HG03095 (cell line): ENCODE results near the gene ST8SIA6.

ENCODE experiments used
- ATAC-seq: cut with Tn5 transposase; IDR thresholded peaks from one replicate; pipeline ENCODE4 v1.9.1; 2021; ENCODE audit warnings: moderate library complexity; ENCODE audit not compliant: unreplicated experiment

The ST8SIA6 gene

GRCh38 chr10:17387861-17388503, 66.4 kb downstream of the ST8SIA6 start:
- ATAC-seq, result no peak

- no peak for ATAC-seq
These were observed 67.7 kb downstream of the ST8SIA6 start for GRCh38 chr10:17386616-17387075.

GRCh38 chr10:17386021-17386420, 68.4 kb downstream of the ST8SIA6 start:
- ATAC-seq, result no peak

GRCh38 chr10:17385066-17385465, 69.3 kb downstream of the ST8SIA6 start:
- no peak for ATAC-seq

DNA sequence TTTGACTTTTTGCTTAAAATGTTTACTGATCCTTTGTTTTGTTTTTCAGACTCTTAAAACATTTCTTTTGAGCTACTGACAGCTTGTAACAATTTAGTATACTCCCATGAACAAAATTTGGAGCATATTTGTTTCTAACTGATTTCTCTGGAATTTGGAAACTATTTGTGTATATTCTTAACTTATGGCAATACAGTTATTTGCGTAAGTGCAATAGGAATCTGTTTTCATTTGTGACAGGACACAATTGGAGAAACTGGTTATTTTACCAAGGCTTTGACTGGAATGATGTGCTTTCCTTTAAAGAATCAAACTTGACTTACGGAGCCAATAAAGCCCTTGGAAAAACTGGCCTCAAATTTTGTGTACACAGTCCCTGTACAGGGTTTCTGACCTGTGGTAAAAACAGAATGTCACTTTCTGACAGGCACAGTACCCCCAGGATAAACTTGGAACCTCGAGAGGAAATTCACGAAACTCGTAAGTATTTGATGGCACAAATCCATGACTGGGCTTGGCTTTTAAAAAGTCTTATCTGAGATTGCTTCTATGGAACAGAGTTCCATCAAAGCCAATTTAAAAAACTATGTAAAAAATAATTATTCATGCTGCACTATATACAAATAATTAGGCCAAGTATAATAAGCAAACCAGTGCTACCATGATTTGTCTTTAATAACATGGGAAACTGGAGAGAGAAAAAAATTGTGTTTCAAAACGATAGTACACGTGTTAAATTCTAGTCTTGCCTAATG, 70.4 kb downstream of the ST8SIA6 start:
- ATAC-seq, result no peak

DNA sequence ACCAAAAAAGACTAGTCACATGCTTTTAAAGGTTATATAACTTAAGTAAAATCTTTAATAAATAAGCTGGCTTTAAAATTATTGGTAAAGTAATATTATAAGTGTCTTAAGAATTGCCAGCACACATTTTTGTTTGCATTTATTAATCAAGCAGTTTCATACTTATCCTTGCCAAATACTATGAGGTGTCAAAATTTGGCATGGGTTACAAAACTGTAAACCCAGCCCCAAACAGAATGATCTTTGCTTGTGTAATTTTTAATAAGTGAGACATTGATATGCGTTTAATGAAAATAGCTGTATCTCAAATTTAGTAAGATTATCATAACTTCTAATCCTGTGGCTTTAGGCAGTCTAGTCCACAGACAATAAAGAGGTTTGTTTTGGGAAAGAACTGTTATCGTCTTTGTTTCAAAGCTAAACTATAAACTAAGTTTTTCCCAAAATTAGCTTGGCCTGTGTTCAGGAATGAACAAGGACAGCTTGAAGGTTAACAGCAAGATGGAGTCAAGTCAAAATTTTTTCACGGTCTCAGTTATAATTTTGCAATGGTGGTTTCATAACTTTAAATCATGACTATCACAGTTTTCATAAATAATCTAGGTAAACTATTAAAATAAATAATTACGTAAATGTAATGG, 72.8 kb downstream of the ST8SIA6 start:
- no peak for ATAC-seq

GRCh38 chr10:17380888-17381287, 73.5 kb downstream of the ST8SIA6 start:
- no peak for ATAC-seq

DNA sequence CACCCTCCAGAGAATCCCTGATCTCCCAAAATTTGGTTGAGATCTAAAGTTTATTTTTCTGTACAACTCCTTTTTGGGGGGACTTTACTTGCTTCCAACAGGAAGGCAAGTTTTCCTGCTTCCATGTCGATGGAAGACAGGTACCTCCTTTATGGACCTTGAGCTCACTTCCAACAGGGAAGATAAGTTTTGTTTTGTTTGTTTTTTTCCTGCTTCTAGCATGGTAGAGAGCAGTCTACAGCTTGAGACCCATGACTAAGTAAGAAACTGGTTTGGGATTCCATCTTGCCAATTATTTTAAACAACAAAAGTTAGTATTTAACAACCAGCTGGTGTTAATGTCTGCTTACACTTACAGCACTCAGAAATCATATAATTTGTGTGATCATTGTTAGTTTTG, 74.4 kb downstream of the ST8SIA6 start:
- no peak for ATAC-seq

GRCh38 chr10:17379151-17379690, 75.2 kb downstream of the ST8SIA6 start:
- no peak for ATAC-seq

GRCh38 chr10:17375936-17376584, 78.3 kb downstream of the ST8SIA6 start:
- no peak for ATAC-seq

DNA sequence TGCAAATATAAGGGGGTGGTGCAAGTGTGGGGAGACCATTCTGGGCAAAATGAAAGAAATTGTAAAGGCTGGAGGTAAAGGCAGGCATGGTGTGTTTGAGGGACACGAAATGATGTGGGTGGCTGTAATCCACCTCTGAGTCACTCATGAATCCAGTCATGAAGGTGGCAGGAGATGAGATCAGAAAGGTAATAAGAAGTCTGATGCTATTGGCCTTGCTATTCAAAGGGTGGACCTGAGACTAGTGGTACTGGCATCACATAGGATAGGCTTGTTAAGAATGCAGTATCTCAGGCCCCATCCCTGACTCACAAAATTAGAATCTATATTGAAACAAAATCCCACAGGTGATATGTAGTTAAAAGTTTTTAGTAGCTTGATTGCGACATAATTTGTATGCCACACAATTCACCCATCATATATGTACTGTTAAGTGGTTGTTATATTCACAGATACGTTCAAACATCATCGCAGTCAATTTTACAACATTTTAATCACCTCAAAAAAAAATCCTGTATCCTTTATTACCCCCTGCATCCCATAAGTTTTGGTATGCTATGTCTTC, 85.6 kb downstream of the ST8SIA6 start:
- no peak for ATAC-seq

DNA sequence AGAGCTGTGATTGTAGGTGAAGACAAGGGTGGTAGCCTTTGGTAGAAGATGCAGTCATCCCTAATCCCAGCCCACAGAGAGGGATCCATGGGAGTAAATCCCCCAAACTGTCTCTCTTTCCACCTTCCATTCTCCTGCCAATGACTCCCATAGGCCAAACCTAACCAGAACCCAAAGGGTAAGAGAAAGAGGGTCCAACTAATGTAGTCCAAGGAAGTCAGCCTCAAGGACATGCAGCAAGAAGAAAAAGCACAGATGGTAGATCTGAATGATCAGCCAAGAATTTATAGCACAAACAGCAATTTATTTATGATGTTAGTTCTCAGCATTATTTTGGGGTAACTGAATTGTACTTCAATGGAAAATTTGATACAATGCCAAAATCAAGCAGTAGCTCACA, 87.7 kb downstream of the ST8SIA6 start:
- ATAC-seq, result no peak

DNA sequence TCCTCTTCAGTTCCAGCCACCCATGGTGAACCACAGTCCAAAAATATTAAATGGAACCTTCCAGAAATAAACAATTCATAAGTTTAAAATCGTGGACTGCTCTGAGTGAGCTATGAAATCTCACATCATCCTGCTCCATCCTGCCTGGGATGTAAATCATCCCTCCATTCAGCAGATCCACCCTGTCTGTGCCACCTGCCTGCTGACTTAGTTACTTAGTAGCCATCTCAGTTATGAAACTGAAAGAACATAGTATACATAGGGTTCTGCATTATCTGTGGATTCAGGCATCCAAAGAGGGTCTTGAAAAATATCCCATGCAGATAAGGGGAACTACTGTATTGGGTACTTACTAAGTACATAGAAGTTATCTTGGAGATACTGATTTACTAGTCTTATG, 89.0 kb downstream of the ST8SIA6 start:
- no peak for ATAC-seq

DNA sequence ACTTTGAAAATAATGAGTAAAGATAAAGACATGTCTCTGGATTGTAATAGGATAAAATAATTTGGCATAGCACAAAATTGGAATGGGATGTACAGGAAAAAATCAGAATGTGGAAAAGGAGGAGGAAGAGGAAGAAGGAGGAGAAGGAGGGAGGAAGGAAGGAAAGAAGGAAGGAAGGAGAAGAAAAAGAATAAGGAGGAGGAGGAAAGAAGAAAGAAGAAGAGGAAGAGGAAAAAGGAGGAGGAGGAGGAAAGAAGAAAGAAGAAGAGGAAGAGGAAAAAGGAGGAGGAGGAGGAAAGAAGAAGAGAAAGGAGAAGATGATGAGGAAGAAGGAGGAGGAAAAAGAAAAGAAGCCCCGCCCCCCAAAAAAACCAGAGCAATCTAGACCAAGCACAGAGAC, 95.9 kb downstream of the ST8SIA6 start:
- no peak for ATAC-seq

GRCh38 chr10:17357781-17358180, 96.6 kb downstream of the ST8SIA6 start:
- no peak for ATAC-seq

GRCh38 chr10:17356820-17357219, 97.6 kb downstream of the ST8SIA6 start:
- ATAC-seq, result no peak

- ATAC-seq, result no peak
These were observed 99.6 kb downstream of the ST8SIA6 start for GRCh38 chr10:17354781-17355180.

DNA sequence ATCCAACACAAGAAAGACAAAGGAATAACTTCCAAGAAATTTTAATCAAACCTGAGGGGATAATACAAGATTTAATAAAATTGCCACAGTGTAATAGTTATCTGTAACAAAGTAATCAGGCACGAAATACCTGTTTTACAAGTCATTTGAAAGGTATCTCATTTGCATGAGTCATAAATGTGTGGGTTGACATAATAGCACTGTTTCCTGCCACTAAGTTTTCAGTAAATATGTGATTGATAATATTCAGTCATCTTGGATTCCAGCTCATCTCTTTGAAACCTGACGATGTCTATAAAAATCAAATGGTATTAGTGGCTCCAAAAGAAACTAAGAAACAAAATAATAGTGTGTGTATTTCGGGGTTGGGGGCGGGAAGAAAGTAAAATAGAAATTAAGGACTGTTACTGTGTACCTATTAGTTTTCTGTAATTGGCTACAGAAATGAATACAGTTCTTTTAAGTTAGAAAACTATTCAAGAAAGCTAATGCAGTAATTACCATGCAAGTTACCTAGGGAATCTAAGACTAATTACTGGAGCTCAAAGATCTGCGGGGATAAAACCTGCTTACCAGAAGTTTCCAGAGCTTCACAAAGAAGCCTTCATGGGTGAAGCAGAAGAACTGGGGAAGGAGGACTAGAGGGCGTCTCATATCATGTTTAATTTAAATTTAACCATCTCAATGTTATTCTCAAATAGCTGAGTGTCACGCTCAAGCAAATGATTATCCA, 100.7 kb downstream of the ST8SIA6 start:
- no peak for ATAC-seq

DNA sequence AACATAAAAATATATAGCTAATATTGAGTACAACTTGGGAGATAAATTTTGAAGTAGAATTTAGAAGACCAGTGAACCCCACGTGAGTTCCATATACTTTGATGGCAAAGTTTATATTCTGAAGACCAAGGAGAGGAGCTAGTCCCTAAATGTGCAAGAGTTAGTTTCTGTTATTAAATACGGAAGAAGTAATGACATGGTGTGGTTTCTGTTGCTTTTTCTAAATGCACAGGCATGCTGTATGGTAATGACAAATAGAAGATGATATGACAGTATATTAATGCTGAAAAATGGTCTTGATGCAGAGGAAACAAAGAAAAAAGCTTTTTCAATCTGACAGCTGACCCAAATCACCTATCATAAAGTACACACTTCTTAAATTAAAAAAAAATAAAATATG, 101.8 kb downstream of the ST8SIA6 start:
- no peak for ATAC-seq

DNA sequence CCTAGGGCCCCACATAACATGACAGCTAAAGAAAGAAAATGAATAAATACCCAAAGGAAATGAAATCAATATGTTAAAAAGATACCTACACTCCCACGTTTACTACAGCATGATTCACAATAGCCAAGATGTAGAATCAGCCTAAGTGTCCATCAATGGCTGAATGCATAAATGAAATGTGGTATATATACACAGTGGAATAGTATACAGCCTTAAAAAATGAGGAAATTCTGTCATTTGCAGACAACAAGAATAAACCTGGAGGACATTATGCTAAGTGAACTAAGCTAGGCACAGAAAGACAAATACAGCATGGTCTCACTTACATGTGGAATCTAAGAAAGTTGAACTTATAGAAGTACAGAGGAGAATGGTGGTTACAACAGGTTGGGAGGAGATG, 102.9 kb downstream of the ST8SIA6 start:
- no peak for ATAC-seq
